Measurements from ENCODE around the gene ANKRD11.
"Not testable (repeated sequence)": the region's sequence is repeated elsewhere in the genome, so short reads cannot be mapped to it uniquely, and the experiment has no call there.

The ANKRD11 gene

DNA sequence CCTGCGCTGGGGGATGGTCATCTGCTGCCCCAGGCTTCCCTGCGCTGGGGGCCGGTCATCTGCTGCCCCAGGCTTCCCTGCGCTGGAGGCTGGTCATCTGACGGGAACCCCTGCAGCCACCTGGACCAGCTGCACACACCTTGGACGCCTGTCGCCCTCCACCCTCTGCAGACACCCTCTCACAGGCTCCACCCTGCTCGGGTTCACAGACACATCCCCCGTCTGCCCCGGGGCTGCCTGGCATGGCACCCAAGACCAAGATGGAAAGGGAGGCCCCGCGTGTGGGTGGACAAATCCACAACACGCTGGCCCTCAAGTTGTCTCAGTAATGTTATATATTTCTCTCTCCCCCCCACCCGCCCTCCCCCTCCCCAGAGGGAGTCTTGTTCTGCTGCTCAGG, 89.6 kb downstream of the ANKRD11 start:
- DNase-seq = no peak

GRCh38 chr16:89398924-89399323, 91.4 kb downstream of the ANKRD11 start:
- DNase-seq = no peak

GRCh38 chr16:89397331-89397861, 93.0 kb downstream of the ANKRD11 start:
- no peak for DNase-seq

DNA sequence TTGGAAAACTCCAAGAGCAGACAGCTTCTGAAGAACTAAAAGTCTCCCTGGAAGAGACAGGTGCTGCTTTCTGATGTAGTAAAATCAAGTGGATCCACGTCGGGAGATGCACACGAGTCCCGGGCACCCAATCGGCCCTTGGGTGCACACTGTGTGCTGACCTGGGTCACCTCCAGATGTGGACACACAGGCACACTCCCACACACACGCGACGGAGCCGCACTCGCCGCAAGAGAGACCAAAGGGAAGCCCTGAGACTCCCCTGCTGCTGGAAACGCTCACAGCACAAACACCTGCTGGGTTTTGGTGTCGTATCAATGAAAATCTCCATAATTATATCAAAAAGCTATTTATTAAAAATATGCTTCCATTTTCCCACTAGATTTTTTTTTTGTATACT, 94.2 kb downstream of the ANKRD11 start:
- DNase-seq = no peak

- DNase-seq = peak; percentile 54
These were observed 94.9 kb downstream of the ANKRD11 start for GRCh38 chr16:89395150-89396142.

DNA sequence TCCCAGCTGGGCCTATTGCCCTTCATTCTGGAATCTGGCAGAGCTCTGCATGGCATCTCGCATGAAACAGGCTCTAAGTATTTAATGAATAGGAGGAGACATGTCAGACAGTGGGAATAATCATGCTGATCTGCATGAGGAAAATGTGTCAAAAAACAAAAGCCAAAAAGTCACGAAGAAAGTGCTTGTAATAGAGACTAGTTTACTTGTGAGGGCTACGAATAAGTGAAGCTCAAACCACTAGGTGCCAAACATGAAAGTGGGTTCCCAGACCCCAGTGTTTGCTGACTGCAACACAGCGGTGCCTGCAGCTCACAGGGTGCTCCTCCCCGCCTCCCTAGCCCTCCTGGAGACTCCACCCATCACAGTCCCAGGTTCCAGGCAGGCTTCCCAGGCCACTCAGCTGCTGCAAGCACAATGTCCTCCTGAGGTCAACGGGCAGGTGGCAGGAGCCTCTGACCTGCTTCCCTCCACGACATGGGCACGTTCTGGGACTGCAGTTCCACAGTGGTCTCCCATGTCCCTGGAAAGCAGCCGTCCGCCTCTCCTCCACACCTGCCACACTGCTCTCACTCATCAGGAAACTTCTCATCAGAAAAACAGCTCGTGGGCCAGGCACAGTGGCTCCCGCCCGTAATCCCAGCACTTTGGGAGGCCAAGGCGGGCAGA, 96.5 kb downstream of the ANKRD11 start:
- DNase-seq = no peak

DNA sequence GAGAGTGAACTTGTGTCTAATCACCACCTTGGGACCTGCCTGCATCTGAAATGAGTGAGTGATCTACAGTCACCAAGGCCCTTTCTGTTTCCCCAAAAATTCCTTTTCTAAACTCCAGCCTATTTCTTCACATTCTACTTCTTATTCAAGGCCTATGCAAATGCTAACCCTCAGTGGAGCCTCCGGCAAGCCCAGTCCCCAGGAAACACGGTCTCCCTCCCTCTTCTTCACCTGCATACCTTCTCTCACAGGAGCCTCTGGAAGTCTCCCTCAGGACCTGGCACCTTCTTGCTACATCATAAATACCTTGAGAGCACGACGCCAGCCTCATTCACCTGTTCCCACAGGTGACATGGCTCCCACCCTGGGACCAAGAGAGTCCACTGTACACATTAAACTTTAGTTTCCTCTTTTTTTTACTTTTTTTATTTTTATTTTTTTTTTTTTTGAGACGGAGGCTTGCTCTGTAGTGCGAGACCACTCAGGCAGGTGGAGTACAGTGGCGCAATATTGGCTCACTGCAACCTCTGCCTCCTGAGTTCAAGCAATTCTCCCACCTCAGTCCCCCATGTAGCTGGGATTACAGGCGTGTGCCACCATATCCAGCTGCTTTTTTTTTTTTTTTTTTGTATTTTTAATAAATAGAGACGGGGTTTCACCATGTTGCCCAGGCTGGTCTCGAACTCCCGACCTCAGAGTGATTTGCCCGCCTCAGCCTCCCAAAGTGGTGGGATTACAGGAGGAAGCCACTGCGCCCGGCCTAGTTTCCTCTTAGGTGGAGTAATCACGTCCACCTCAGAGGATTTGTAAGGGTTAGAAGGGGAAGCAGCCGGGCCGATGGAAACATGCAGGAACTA, 97.3 kb downstream of the ANKRD11 start:
- no peak for DNase-seq

DNA sequence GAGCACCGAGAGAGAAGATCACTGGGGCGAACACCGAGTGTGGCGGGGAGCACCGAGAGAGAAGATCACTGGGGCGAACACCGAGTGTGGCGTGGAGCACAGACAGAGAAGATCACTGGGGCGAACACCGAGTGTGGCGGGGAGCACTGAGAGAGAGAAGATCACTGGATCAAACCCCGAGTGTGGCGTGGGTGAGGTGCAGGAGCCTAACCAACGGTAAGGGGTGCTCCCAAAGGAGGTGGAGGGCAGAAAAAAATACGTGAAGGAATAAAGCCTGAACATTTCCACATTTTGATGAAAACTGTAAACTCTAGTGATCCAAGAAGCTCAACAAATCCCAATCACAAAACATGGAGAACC, 100.2 kb downstream of the ANKRD11 start:
- DNase-seq = not testable (repeated sequence)

DNA sequence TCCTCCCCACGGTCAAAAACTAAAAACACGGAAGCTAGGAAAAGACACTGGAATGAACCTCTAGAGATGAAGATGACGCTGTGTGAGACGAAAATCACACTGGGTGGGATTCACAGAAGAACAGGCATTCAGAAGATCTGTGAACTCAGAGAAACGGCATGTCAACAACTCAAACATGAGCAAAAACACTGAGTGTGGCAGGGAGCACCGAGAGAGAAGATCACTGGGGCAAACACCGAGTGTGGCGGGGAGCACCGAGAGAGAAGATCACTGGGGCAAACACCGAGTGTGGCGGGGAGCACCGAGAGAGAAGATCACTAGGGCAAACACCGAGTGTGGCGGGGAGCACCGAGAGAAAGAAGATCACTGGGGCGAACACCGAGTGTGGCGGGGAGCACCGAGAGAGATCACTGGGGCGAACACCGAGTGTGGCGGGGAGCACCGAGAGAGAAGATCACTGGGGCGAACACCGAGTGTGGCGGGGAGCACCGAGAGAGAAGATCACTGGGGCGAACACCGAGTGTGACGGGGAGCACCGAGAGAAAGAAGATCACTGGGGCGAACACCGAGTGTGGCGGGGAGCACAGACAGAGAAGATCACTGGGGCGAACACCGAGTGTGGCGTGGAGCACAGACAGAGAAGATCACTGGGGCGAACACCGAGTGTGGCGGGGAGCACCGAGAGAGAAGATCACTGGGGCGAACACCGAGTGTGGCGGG, 100.7 kb downstream of the ANKRD11 start:
- DNase-seq = not testable (repeated sequence)

DNA sequence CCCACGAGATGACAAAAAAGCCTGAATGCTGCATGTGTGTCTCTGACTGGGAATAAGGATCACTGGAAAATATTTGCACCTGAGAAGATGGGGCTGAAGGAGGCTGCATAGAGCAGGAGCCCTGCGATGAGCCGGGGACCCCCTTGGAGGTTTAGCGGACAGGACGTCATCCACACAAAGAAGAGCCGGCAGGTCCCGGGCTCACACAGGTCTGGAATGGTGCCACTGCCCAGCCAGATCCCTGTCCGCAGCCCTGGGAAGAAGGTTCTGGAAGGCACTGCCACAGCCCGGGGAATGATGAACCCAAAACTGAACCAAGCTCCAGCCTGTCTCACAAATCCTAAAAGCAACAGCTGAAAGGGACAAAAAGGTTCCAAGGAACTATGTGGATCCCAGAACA, 101.8 kb downstream of the ANKRD11 start:
- no peak for DNase-seq

- DNase-seq = no peak
These were observed 103.8 kb downstream of the ANKRD11 start for GRCh38 chr16:89386306-89387185.

- DNase-seq = no peak
These were observed 104.6 kb downstream of the ANKRD11 start for GRCh38 chr16:89385712-89386111.

DNA sequence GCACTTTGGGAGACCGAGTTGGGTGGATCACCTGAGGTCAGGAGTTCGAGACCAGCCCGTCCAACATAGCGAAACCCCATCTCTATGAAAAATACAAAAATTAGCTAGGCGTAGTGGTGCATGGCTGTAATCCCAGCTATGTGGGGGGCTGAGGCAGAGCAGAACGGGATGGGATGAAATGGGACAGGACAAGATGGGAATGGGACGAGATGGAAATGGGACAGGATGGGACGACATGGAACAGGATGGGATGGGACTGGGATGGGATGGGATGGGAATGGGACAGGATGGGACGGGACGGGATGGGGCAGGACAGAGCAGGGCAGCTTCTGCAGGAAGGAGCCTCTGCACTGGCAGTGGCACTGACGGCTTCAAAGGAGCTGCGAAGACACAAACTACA, 106.1 kb downstream of the ANKRD11 start:
- DNase-seq = no peak

DNA sequence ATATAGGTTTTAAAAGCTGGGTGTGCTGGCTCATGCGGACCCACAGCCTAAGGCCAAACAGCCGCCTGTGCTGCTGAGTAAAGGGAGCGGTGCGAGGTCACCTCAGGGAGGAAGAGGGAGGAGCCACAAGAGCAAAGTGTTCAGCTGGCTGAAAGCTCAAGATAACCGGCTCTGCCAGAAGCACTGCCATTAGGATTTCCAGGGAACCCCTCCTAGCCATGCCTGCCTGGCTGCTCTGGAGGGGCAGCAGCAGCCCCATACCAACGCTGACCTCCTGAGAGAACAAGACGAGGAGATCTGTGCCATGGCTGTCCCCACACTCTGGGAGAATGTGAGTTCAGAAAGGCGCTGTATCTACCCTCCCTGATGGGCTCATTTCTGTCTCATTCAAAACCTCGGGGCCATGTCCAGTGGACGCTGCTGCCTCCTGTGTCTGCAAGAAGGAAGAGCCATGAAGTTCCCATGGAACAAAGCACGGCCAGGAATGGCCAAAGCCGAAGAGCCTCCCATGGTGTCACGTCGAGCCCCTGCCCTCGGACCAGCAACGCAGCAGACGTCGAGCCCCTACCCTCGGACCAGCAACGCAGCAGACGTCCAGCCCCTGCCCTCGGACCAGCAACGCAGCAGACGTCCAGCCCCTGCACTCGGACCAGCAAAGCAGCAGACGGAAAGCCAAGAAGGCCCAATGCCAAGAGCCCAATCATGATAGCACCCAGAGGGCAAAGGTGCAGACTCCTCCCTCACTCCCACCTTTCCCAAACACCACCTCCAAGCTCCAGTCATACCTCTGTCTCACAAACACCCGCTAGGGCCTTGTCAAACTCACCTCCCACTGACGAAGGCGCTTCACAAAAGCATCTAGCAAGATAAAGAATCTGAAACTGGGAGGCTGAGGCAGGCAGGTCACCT, 107.0 kb downstream of the ANKRD11 start:
- DNase-seq = peak; percentile 42

GRCh38 chr16:89382555-89382954, 107.8 kb downstream of the ANKRD11 start:
- DNase-seq = not testable (repeated sequence)

GRCh38 chr16:89381788-89382187, 108.6 kb downstream of the ANKRD11 start:
- no peak for DNase-seq

DNA sequence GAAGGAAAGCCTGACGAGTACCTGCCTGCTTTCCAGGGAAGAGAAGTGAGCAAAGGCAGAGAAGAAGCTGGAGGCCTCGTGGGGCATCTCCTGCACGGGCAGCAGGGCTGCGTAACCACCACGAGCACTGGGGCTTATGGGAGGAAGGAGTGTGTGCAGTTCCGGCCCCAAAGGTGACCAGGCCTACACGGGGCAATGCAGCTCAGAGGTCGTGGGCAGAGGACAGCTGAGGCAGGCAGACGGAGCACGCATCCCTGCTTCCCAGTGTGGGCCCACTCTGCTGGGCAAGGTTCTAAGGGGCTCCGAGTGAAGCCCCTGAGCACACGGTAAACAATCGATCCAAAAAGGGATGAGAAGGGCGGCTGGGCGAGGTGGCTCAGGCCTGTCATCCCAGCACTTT, 109.7 kb downstream of the ANKRD11 start:
- DNase-seq = no peak

DNA sequence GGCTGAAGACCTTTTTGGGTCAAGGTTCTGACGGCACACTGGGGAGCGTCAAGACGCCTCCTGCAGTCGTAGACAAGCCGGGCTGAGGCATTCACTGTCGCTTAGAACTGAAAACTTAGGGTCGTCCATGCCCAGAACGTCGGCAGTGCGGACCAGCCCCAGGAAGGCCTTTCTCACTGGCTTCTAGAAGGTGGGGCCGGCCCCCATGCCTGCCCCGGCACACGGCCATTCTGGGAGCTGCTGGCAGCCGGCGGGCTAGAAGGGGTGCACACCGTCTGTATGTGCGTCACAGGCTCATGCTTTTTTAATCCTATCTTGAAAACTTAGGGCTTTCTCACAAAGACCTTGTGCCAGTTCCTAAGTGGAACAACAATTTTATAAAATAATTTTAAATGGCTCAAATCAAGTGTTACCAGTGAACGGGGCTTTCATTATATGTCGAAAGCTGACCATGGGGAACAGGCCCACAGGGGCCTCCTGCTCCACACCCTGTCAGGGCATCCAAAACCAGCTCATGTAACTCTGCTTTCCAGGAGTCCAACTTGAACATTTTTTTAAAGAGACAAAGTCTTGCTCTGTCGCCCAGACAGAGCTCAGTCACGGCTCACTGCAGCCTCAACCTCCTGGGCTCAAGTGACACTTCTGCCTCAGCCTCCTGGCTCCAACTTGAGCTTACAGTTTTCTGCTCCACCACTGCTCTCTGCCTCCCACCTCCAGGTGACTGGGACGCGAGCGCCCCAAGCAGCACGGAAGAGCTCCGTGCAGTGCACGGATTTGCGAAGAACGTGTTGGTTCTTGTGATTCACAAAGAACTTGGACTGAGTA, 111.2 kb downstream of the ANKRD11 start:
- no peak for DNase-seq

- DNase-seq = no peak
These were observed 112.9 kb downstream of the ANKRD11 start for GRCh38 chr16:89377453-89377848.
